GM15510 (cell line): ENCODE results near the gene GNS.

Experiments used
- POLR2A ChIP-seq: IDR thresholded peaks from 3 replicates; pipeline ENCODE4 v1.6.1; 2011; ENCODE audit warnings: borderline replicate concordance; ENCODE audit not compliant: insufficient read length; ENCODE audit errors: extremely low read depth

GNS gene

DNA sequence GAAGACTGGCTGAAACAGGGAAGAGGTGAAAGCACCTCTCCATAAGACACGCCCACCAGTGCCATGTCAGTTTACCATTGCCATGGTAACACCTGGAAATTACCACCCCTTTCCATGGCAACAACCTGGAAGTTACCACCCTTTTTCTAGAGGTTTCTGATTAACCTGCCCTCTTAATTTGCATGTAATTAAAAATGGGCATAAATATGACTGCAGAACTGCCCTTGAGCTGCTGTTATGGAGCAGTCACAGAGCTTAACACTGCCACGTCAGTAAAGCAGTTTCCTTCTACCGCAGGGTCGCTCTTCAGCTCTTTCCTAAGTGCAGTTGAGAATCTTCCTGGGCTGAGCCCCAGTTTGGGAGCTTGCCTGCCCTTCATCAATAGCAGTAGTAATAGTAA, 93.7 kb downstream of the GNS start:
- peak; percentile 84 for TF ChIP-seq POLR2A
